ENCODE data around the gene FOXP3. TPM values are rescaled to one million over a fixed set of nuclear protein-coding genes. Genes with fewer than 3 reads are reported as not detected.

FOXP3 gene
- total RNA-seq (2014; rRNA removed; shearing (Covaris generic)) (0.28 TPM in 1 of 2 replicates, not detected in the other), polyA plus RNA-seq (2016; fragmentation: Nextera tagmentation; extraction: Ambion mirVana) (0.11 and 0.21 TPM in 2 replicates)
- long read RNA-seq = 0 reads

GRCh38 chrX:49264460-49264859 lies at the start of gene FOXP3:
FOXP3 (minus strand) TSS chrX:49264710; CDS start chrX:49258505, 6,205 bp downstream.
- no peaks in the 10 kb centered on the region for H3K36me3 ChIP-seq (ENCODE audit: insufficient read depth)
- H3K36me3 Mint-ChIP-seq (ENCODE audit: low read depth) = no peaks in the 10 kb centered on the region
- peaks cover 14% of the 10 kb centered on the region for H3K4me1 Mint-ChIP-seq
- no peaks in the 10 kb centered on the region; the same call in 1 of the 3 replicates for H3K9me3 Mint-ChIP-seq
- no peaks in the 10 kb centered on the region for H3K4me1 ChIP-seq (ENCODE audit: insufficient read depth)
- no peaks in the 10 kb centered on the region for H3F3A ChIP-seq (replicated peaks; ENCODE audit: low read depth)
- no peaks in the 10 kb centered on the region for H3K27me3 ChIP-seq (ENCODE audit: insufficient read depth)
- H2AFZ ChIP-seq = no peak within 1 kb of the TSS
- H3K79me2 ChIP-seq (replicated peaks; ENCODE audit: insufficient read depth) = no peaks in the 10 kb centered on the region
- TF ChIP-seq ZNF114 (CRISPR knock-in tag; IDR thresholded peaks at IDR 0.05) (no peak), EZH2phosphoT487 (IDR thresholded peaks at IDR 0.05; ENCODE audit: unreplicated experiment) (no peak), JUNB (IDR thresholded peaks at IDR 0.05; ENCODE audit: unreplicated experiment) (no peak), NANOG (IDR thresholded peaks at IDR 0.05; ENCODE audit: borderline replicate concordance) (no peak), POLR2AphosphoS5 (IDR thresholded peaks at IDR 0.05; ENCODE audit: low read depth) (no peak), ZNF331 (CRISPR knock-in tag; IDR thresholded peaks at IDR 0.05; ENCODE audit: low read depth) (no peak), REST (IDR thresholded peaks at IDR 0.05; ENCODE audit: unreplicated experiment) (no peak), ETS1 (IDR thresholded peaks at IDR 0.05) (no peak), CREB1 (CRISPR knock-in tag; IDR thresholded peaks at IDR 0.05; ENCODE audit: low read depth) (no peak), CTCF (conservative IDR thresholded peaks at IDR 0.05; ENCODE audit: low read depth in 2 of 2) (no peak), EZH2 (IDR thresholded peaks at IDR 0.05; ENCODE audit: low read depth, unreplicated experiment) (no peak)
- DNase-seq (ENCODE audit: low spot score) = no peak
- no peaks in the 10 kb centered on the region for H4K20me1 ChIP-seq (replicated peaks; ENCODE audit: insufficient read depth)
- no peak within 1 kb of the TSS for H3K4me2 ChIP-seq
- no peak within 1 kb of the TSS for H3K27ac ChIP-seq (ENCODE audit: low read depth)
- no peak within 1 kb of the TSS; the same call in 2 of the 3 replicates for H3K4me3 Mint-ChIP-seq
- H3K27me3 Mint-ChIP-seq (ENCODE audit: insufficient read depth, low read depth, poor library complexity) = peaks cover 8% of the 10 kb centered on the region
- no peak within 1 kb of the TSS for H3K4me3 ChIP-seq
- H3K9me2 ChIP-seq (ENCODE audit: insufficient read depth) = no peaks in the 10 kb centered on the region
- H3K27ac Mint-ChIP-seq = no peak within 1 kb of the TSS
- ATAC-seq = no peak
